Measurements from ENCODE around the gene CEP170.

CEP170 gene

DNA sequence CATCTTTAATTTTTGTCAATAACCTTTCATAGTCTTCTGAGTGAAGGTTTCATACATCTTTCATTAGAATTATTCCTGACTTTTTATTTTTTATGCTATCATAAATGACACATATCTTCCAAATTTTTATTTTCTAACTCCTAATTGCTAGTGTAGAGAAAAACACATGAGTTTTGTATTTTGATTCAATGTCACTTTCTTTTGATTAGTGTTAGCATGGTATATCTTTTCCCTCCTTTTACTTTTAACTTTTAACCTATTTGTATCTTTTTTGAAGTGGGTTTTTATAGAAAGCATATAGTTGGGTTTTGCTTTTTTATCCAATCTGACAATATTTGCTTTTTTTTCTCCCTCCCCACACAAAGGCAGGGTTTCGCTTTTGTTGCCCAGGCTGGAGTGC, 44.0 kb upstream of the CEP170 start:
- Histone ChIP-seq H3K9me3 (ENCODE audit: control insufficient read depth, insufficient read depth, low read depth, low read length) (no peaks in the 10 kb centered on the region), H3K36me3 (ENCODE audit: control insufficient read depth in 2 of 2, insufficient read depth in 1 of 2, low read length in 2 of 2) (peaks cover 0 to 8% of the 10 kb centered on the region in 2 experiments; a peak in 2 of 3 replicates), H3K27ac (ENCODE audit: extremely low read depth, low read depth, low read length) (no peak overlapping the region), H3K4me3 (ENCODE audit: low read depth, low read length) (no peak overlapping the region), H3K4me1 (ENCODE audit: control insufficient read depth, insufficient read depth, low read length) (no peaks in the 10 kb centered on the region)
- CTCF ChIA-PET, result interaction anchor here (0.7 kb wide), 1 partner anchor 272 kb away, joined by 4 read pairs; no protein-coding TSS in a partner anchor
- POLR2A ChIA-PET, result no interaction called here
- TF ChIP-seq, protein P1, sequence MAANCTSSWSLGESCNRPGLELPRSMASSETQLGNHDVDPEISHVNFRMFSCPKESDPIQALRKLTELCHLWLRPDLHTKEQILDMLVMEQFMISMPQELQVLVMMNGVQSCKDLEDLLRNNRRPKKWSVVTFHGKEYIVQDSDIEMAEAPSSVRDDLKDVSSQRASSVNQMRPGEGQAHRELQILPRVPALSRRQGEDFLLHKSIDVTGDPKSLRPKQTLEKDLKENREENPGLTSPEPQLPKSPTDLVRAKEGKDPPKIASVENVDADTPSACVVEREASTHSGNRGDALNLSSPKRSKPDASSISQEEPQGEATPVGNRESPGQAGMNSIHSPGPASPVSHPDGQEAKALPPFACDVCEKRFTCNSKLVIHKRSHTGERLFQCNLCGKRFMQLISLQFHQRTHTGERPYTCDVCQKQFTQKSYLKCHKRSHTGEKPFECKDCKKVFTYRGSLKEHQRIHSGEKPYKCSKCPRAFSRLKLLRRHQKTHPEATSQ (tag by site-specific recombination; IDR thresholded peaks at IDR 0.05), result no peak
- TF ChIP-seq RBAK (tag by site-specific recombination; IDR thresholded peaks at IDR 0.05) (no peak), ZNF211 (tag by site-specific recombination; IDR thresholded peaks at IDR 0.05; ENCODE audit: low read depth) (peak; percentile 95), ZNF184 (tag by site-specific recombination; IDR thresholded peaks at IDR 0.05) (no peak), ZNF423 (tag by site-specific recombination; IDR thresholded peaks at IDR 0.05) (no peak), ZNF768 (tag by site-specific recombination; IDR thresholded peaks at IDR 0.05) (no peak), PRDM1 (tag by site-specific recombination; IDR thresholded peaks at IDR 0.05) (0 out of 2 replicates have a peak, but pooled peaks have one; percentile 34), ZNF404 (tag by site-specific recombination; IDR thresholded peaks at IDR 0.05) (no peak)

DNA sequence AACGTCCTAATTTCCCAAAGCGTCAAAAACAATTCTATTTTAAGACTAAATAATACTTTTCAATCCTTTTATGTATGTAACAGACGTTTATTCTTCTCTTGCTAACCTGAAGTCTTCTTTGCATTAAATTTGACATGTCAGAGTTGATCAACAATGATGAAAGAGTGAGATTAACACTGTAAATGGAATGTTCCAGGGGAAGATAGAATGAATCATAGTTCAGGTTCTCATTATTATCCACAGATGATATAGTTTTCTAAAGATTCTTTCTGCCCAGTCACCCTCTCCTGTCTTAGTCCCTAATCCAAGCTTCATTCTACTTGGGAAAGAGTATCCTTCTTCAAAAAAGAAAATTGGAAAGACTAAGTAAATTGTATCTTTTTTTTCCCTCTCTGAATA, 39.6 kb upstream of the CEP170 start:
- ChIA-PET POLR2A (no interaction called here), CTCF (interaction anchor here (0.6 to 0.7 kb wide), 4 partner anchors 770 to 1288 kb away, joined by 3 to 5 read pairs (median 3); partner anchors contain the start of gene PLD5)
- Histone ChIP-seq H3K27ac (ENCODE audit: extremely low read depth, low read depth, low read length) (no peak overlapping the region), H3K9me3 (ENCODE audit: control insufficient read depth, insufficient read depth, low read depth, low read length) (no peaks in the 10 kb centered on the region), H3K4me1 (ENCODE audit: control insufficient read depth, insufficient read depth, low read length) (no peaks in the 10 kb centered on the region), H3K4me3 (ENCODE audit: low read depth, low read length) (no peak overlapping the region), H3K36me3 (ENCODE audit: control insufficient read depth in 2 of 2, insufficient read depth in 1 of 2, low read length in 2 of 2) (peaks cover 0 to 20% of the 10 kb centered on the region in 2 experiments; a peak in 2 of 3 replicates)
- TF ChIP-seq IKZF3 (tag by site-specific recombination; IDR thresholded peaks at IDR 0.05), result no peak
- no peak for TF ChIP-seq MYNN (tag by site-specific recombination; IDR thresholded peaks at IDR 0.05; ENCODE audit: borderline replicate concordance)
- TF ChIP-seq, protein P2, sequence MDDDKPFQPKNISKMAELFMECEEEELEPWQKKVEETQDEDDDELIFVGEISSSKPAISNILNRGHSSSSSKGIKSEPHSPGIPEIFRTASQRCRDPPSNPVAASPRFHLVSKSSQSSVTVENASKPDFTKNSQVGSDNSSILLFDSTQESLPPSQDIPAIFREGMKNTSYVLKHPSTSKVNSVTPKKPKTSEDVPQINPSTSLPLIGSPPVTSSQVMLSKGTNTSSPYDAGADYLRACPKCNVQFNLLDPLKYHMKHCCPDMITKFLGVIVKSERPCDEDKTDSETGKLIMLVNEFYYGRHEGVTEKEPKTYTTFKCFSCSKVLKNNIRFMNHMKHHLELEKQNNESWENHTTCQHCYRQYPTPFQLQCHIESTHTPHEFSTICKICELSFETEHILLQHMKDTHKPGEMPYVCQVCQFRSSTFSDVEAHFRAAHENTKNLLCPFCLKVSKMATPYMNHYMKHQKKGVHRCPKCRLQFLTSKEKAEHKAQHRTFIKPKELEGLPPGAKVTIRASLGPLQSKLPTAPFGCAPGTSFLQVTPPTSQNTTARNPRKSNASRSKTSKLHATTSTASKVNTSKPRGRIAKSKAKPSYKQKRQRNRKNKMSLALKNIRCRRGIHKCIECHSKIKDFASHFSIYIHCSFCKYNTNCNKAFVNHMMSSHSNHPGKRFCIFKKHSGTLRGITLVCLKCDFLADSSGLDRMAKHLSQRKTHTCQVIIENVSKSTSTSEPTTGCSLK (tag by site-specific recombination; IDR thresholded peaks at IDR 0.05), result no peak
- TF ChIP-seq, protein P1 (tag by site-specific recombination; IDR thresholded peaks at IDR 0.05), result no peak
- TF ChIP-seq ZNF596 (tag by site-specific recombination; IDR thresholded peaks at IDR 0.05), result no peak
- TF ChIP-seq, protein P3, sequence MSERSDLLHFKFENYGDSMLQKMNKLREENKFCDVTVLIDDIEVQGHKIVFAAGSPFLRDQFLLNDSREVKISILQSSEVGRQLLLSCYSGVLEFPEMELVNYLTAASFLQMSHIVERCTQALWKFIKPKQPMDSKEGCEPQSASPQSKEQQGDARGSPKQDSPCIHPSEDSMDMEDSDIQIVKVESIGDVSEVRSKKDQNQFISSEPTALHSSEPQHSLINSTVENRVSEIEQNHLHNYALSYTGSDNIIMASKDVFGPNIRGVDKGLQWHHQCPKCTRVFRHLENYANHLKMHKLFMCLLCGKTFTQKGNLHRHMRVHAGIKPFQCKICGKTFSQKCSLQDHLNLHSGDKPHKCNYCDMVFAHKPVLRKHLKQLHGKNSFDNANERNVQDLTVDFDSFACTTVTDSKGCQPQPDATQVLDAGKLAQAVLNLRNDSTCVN (tag by site-specific recombination; optimal IDR thresholded peaks at IDR 0.05), result no peak
- no peak for TF ChIP-seq ZSCAN30 (tag by site-specific recombination; IDR thresholded peaks at IDR 0.05)
- no peak for TF ChIP-seq ZNF830 (tag by site-specific recombination; IDR thresholded peaks at IDR 0.05; ENCODE audit: low read depth)
- no peak for TF ChIP-seq OVOL3 (tag by site-specific recombination; IDR thresholded peaks at IDR 0.05)
- TF ChIP-seq ZNF266 (tag by site-specific recombination; IDR thresholded peaks at IDR 0.05; ENCODE audit: low read depth), result no peak
- TF ChIP-seq, protein P4, sequence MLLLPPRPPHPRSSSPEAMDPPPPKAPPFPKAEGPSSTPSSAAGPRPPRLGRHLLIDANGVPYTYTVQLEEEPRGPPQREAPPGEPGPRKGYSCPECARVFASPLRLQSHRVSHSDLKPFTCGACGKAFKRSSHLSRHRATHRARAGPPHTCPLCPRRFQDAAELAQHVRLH (tag by site-specific recombination; IDR thresholded peaks at IDR 0.05), result no peak
- TF ChIP-seq KLF8 (tag by site-specific recombination; IDR thresholded peaks at IDR 0.05), result no peak
- no peak for TF ChIP-seq ZBTB17 (tag by site-specific recombination; IDR thresholded peaks at IDR 0.05)
- TF ChIP-seq, protein P5, sequence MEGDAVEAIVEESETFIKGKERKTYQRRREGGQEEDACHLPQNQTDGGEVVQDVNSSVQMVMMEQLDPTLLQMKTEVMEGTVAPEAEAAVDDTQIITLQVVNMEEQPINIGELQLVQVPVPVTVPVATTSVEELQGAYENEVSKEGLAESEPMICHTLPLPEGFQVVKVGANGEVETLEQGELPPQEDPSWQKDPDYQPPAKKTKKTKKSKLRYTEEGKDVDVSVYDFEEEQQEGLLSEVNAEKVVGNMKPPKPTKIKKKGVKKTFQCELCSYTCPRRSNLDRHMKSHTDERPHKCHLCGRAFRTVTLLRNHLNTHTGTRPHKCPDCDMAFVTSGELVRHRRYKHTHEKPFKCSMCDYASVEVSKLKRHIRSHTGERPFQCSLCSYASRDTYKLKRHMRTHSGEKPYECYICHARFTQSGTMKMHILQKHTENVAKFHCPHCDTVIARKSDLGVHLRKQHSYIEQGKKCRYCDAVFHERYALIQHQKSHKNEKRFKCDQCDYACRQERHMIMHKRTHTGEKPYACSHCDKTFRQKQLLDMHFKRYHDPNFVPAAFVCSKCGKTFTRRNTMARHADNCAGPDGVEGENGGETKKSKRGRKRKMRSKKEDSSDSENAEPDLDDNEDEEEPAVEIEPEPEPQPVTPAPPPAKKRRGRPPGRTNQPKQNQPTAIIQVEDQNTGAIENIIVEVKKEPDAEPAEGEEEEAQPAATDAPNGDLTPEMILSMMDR (tag by site-specific recombination; IDR thresholded peaks at IDR 0.05), result no peak
- no peak for TF ChIP-seq ZNF792 (tag by site-specific recombination; IDR thresholded peaks at IDR 0.05)
- no peak for TF ChIP-seq ZNF623 (tag by site-specific recombination; IDR thresholded peaks at IDR 0.05)
- TF ChIP-seq ZNF473 (tag by site-specific recombination; IDR thresholded peaks at IDR 0.05), result no peak
